HTERT RPE-1 (cell line): ENCODE measurements around the gene GRIK2.
"Not testable (repeated sequence)": the region's sequence is repeated elsewhere in the genome, so short reads cannot be mapped to it uniquely, and the experiment has no call there.

Experiments
- in situ Hi-C: fragments of 300-500 bp; cut with MboI; formaldehyde crosslinking; loops from 4 replicates; pipeline ENCODE4 v1.14.3; 2020; ENCODE audit warnings: low sequenced_read_pairs

GRIK2 gene

GRCh38 chr6:101980924-101981323, 587.4 kb downstream of the GRIK2 start:
- in situ Hi-C loops = no loop called here

GRCh38 chr6:101986476-101986875, 593.0 kb downstream of the GRIK2 start:
- in situ Hi-C loops = no loop called here

GRCh38 chr6:101992286-101992685, 598.8 kb downstream of the GRIK2 start:
- in situ Hi-C loops = no loop called here

- in situ Hi-C loops = no loop called here
Measured at GRCh38 chr6:101994521-101994920, 601.0 kb downstream of the GRIK2 start.

- in situ Hi-C loops = no loop called here
Measured at GRCh38 chr6:102015431-102015830, 621.9 kb downstream of the GRIK2 start.

GRCh38 chr6:102022281-102022680, 628.8 kb downstream of the GRIK2 start:
- in situ Hi-C loops = no loop called here

GRCh38 chr6:102022803-102023202, 629.3 kb downstream of the GRIK2 start:
- in situ Hi-C loops = no loop called here

GRCh38 chr6:102023977-102024657, 630.6 kb downstream of the GRIK2 start:
- in situ Hi-C loops = no loop called here

GRCh38 chr6:102026649-102027048, 633.1 kb downstream of the GRIK2 start:
- in situ Hi-C loops = no loop called here

- in situ Hi-C loops = no loop called here
Measured at GRCh38 chr6:102028176-102028575, 634.7 kb downstream of the GRIK2 start.

- in situ Hi-C loops = no loop called here
Measured at GRCh38 chr6:102038964-102039363, 645.5 kb downstream of the GRIK2 start.

GRCh38 chr6:102039441-102039840, 645.9 kb downstream of the GRIK2 start:
- in situ Hi-C loops = no loop called here

- in situ Hi-C loops = no loop called here
Measured at GRCh38 chr6:102051001-102051400, 657.5 kb downstream of the GRIK2 start.

- in situ Hi-C loops = no loop called here
Measured at GRCh38 chr6:102051720-102052119, 658.2 kb downstream of the GRIK2 start.

- in situ Hi-C loops = no loop called here
Measured at GRCh38 chr6:102064142-102064541, 670.6 kb downstream of the GRIK2 start.

GRCh38 chr6:102066301-102066700, 672.8 kb downstream of the GRIK2 start:
- in situ Hi-C loops = no loop called here

GRCh38 chr6:102068349-102068929, 674.9 kb downstream of the GRIK2 start:
- in situ Hi-C loops = no loop called here

- in situ Hi-C loops = no loop called here
Measured at GRCh38 chr6:102075539-102075938, 682.0 kb downstream of the GRIK2 start.

GRCh38 chr6:102085257-102085656, 691.7 kb downstream of the GRIK2 start:
- in situ Hi-C loops = no loop called here

- in situ Hi-C loops = not testable (repeated sequence)
Measured at GRCh38 chr6:102088160-102088559, 694.7 kb downstream of the GRIK2 start.

- in situ Hi-C loops = no loop called here
Measured at GRCh38 chr6:102114402-102114801, 720.9 kb downstream of the GRIK2 start.

GRCh38 chr6:102115911-102116310, 722.4 kb downstream of the GRIK2 start:
- in situ Hi-C loops = no loop called here

GRCh38 chr6:102118034-102118433, 724.5 kb downstream of the GRIK2 start:
- in situ Hi-C loops = no loop called here
